H9 (cell line): ENCODE measurements around the gene FGF10. TPM values are rescaled to one million over a fixed set of nuclear protein-coding genes. Genes with fewer than 3 reads are reported as not detected.

ENCODE experiments used
- DNase-seq: peaks from one replicate; pipeline ENCODE4 v3.0.0-alpha.2; 2017
- H2AFZ ChIP-seq: one replicate; pipeline ENCODE4 v1.6.1; 2013; ENCODE audit warnings: mild to moderate bottlenecking, low read length, control low read depth, moderate library complexity
- H2AK5ac ChIP-seq: 2 replicates; pipeline ENCODE4 v1.6.1; 2013; ENCODE audit warnings: low read length, control low read depth, mixed read lengths; ENCODE audit not compliant: insufficient read length
- H2BK120ac ChIP-seq: one replicate; pipeline ENCODE4 v1.6.1; 2013; ENCODE audit warnings: low read depth, mild to moderate bottlenecking, low read length, control low read depth, inconsistent platforms; ENCODE audit not compliant: poor library complexity, severe bottlenecking
- H2BK12ac ChIP-seq: 2 replicates; pipeline ENCODE4 v1.6.1; 2013; ENCODE audit warnings: low read length, control low read depth, mixed read lengths, low read depth; ENCODE audit not compliant: insufficient read length
- H2BK15ac ChIP-seq: 2 replicates; pipeline ENCODE4 v1.6.1; 2013; ENCODE audit warnings: low read depth, low read length, control low read depth
- H2BK20ac ChIP-seq: one replicate; pipeline ENCODE4 v1.6.1; 2013; ENCODE audit warnings: low read depth, mild to moderate bottlenecking, low read length, control low read depth, inconsistent platforms; ENCODE audit not compliant: poor library complexity, severe bottlenecking
- H2BK5ac ChIP-seq: 2 replicates; pipeline ENCODE4 v1.6.1; 2013; ENCODE audit warnings: low read length, control low read depth, mixed read lengths; ENCODE audit not compliant: insufficient read length
- H3K14ac ChIP-seq: 2 replicates; pipeline ENCODE4 v1.6.1; 2013; ENCODE audit warnings: low read length, control low read depth; ENCODE audit not compliant: insufficient read depth
- H3K18ac ChIP-seq: 2 replicates; pipeline ENCODE4 v1.6.1; 2013; ENCODE audit warnings: low read depth, mild to moderate bottlenecking, mixed read lengths, low read length, control low read depth; ENCODE audit not compliant: insufficient read length
- H3K23ac ChIP-seq: 2 replicates; pipeline ENCODE4 v1.6.1; 2013; ENCODE audit warnings: low read length, control low read depth, mixed read lengths, low read depth; ENCODE audit not compliant: insufficient read length
- H3K23me2 ChIP-seq: 2 replicates; pipeline ENCODE4 v1.6.1; 2013; ENCODE audit warnings: low read depth, mild to moderate bottlenecking, mixed read lengths, low read length, control low read depth; ENCODE audit not compliant: insufficient read length, poor library complexity, severe bottlenecking
- H3K27ac ChIP-seq: 2 replicates; pipeline ENCODE4 v1.5.1; 2013; ENCODE audit warnings: low read length, control low read depth, mixed read lengths, low read depth; ENCODE audit not compliant: insufficient read length
- H3K27me3 ChIP-seq: 2 replicates; pipeline ENCODE4 v1.6.1; 2013; ENCODE audit warnings: low read length, control low read depth, inconsistent platforms; ENCODE audit not compliant: insufficient read depth
- H3K4ac ChIP-seq: 2 replicates; pipeline ENCODE4 v1.6.1; 2013; ENCODE audit warnings: low read depth, mild to moderate bottlenecking, control low read depth, inconsistent platforms, low read length, moderate library complexity
- H3K4me1 ChIP-seq: 2 replicates; pipeline ENCODE4 v1.6.1; 2013; ENCODE audit warnings: low read length, control low read depth, inconsistent platforms; ENCODE audit not compliant: insufficient read depth
- H3K4me2 ChIP-seq: 2 replicates; pipeline ENCODE4 v1.6.1; 2013; ENCODE audit warnings: low read length, control low read depth, mixed read lengths; ENCODE audit not compliant: insufficient read length, insufficient read depth
- H3K56ac ChIP-seq: 2 replicates; pipeline ENCODE4 v1.6.1; 2013; ENCODE audit warnings: low read depth, mild to moderate bottlenecking, mixed read lengths, low read length, control low read depth; ENCODE audit not compliant: insufficient read length
- H3K79me1 ChIP-seq: 2 replicates; pipeline ENCODE4 v1.6.1; 2013; ENCODE audit warnings: low read depth, mild to moderate bottlenecking, moderate library complexity, low read length, control low read depth, inconsistent platforms; ENCODE audit not compliant: insufficient read depth, poor library complexity, severe bottlenecking
- H3K79me2 ChIP-seq: 2 replicates; pipeline ENCODE4 v1.6.1; 2013; ENCODE audit warnings: low read length, control low read depth, inconsistent platforms; ENCODE audit not compliant: insufficient read depth
- H3K9ac ChIP-seq: 2 replicates; pipeline ENCODE4 v1.6.1; 2013; ENCODE audit warnings: low read length, control low read depth, mixed read lengths; ENCODE audit not compliant: insufficient read length; ENCODE audit errors: extremely low read depth
- H3K9me3 ChIP-seq: one replicate; pipeline ENCODE4 v1.6.1; 2013; ENCODE audit warnings: low read depth, low read length, inconsistent platforms; ENCODE audit not compliant: control insufficient read depth
- H3T11ph ChIP-seq: one replicate; pipeline ENCODE4 v1.6.1; 2013; ENCODE audit warnings: mild to moderate bottlenecking, low read length, control low read depth, inconsistent platforms
- H4K20me1 ChIP-seq: one replicate; pipeline ENCODE4 v1.6.1; 2013; ENCODE audit not compliant: control insufficient read depth, insufficient read length, insufficient read depth
- H4K5ac ChIP-seq: 2 replicates; pipeline ENCODE4 v1.6.1; 2013; ENCODE audit warnings: low read depth, mild to moderate bottlenecking, mixed read lengths, low read length, control low read depth; ENCODE audit not compliant: insufficient read length
- H4K8ac ChIP-seq: replicated peaks from 2 replicates; pipeline ENCODE4 v1.6.1; 2013; ENCODE audit warnings: low read length, control low read depth, mixed read lengths, low read depth; ENCODE audit not compliant: insufficient read length
- H4K91ac ChIP-seq: 2 replicates; pipeline ENCODE4 v1.6.1; 2013; ENCODE audit warnings: low read depth, mild to moderate bottlenecking, moderate library complexity, mixed read lengths, low read length, control low read depth; ENCODE audit not compliant: insufficient read length
- H3K27ac Mint-ChIP-seq, 3 experiments: 2 replicates in 2 of 3; 3 replicates in 1 of 3; pipeline ENCODE4 v1.8.0; 2020 to 2021; ENCODE audit warnings: mixed read lengths in 3 of 3, mild to moderate bottlenecking in 1 of 3, moderate library complexity in 1 of 3
- H3K27me3 Mint-ChIP-seq: 2 replicates; pipeline ENCODE4 v1.8.0; 2021; ENCODE audit warnings: low read depth, mild to moderate bottlenecking, moderate library complexity, mixed read lengths
- H3K36me3 Mint-ChIP-seq, 3 experiments: 2 replicates in 2 of 3; 3 replicates in 1 of 3; pipeline ENCODE4 v1.8.0; 2020 to 2021; ENCODE audit warnings: low read depth in 3 of 3, mixed read lengths in 3 of 3; ENCODE audit not compliant: insufficient read depth in 1 of 3
- H3K4me1 Mint-ChIP-seq, 2 experiments: 2 replicates each; pipeline ENCODE4 v1.8.0; 2020; ENCODE audit warnings: mixed read lengths in 2 of 2
- H3K4me3 Mint-ChIP-seq, 2 experiments: 2 replicates in 1 of 2; 3 replicates in 1 of 2; pipeline ENCODE4 v1.8.0; 2020 to 2021; ENCODE audit warnings: mild to moderate bottlenecking in 2 of 2, mixed read lengths in 2 of 2, moderate library complexity in 1 of 2
- H3K9me3 Mint-ChIP-seq, 2 experiments: 2 replicates in 1 of 2; 3 replicates in 1 of 2; pipeline ENCODE4 v1.8.0; 2020; ENCODE audit warnings: mild to moderate bottlenecking in 2 of 2, mixed read lengths in 2 of 2, moderate library complexity in 1 of 2
- CTCF ChIP-seq: fragments of 200-600 bp; sonication (generic); conservative IDR thresholded peaks from 3 replicates; pipeline ENCODE4 v1.8.0; 2021; ENCODE audit warnings: antibody characterized with exemption, mild to moderate bottlenecking
- WGBS: extraction: QIAGEN DNeasy Blood & Tissue Kit; methylation state at CpG from one replicate; pipeline ENCODE4 v1.1.7; 2013; ENCODE audit warnings: missing lambda C conversion rate, low lambda C conversion rate, mixed read lengths; ENCODE audit not compliant: insufficient read length; ENCODE audit errors: extremely low coverage; 5-methylcytosine and 5-hydroxymethylcytosine counted together
- total RNA-seq: library from RNA; stranded (reverse); gene quantifications from 2 replicates; pipeline ENCODE4 v1.2.1, GENCODE V29; 2021

The FGF10 gene
- total RNA-seq, 1 experiment from 2014 or later = not detected

- H4K91ac ChIP-seq = no peak overlapping the region
- no peak overlapping the region for H3K4me2 ChIP-seq
- H2BK5ac ChIP-seq = no peak overlapping the region
- H4K8ac ChIP-seq = no peak overlapping the region
- no peaks in the 10 kb centered on the region for H3K27me3 ChIP-seq
- no peak overlapping the region for H3K23ac ChIP-seq
- TF ChIP-seq CTCF = no peak
- no peaks in the 10 kb centered on the region for H3K4me1 ChIP-seq
- H3T11ph ChIP-seq = no peak overlapping the region
- no peak for DNase-seq
- H3K56ac ChIP-seq = no peak overlapping the region
- no peaks in the 10 kb centered on the region for H3K9me3 ChIP-seq
- H3K14ac ChIP-seq = no peak overlapping the region
- no peak overlapping the region for H2BK20ac ChIP-seq
- no peak overlapping the region for H2AK5ac ChIP-seq
- no peaks in the 10 kb centered on the region for H3K4me1 Mint-ChIP-seq
- no peak overlapping the region for H3K27ac Mint-ChIP-seq
- no peaks in the 10 kb centered on the region for H3K79me2 ChIP-seq
- no peak overlapping the region for H3K18ac ChIP-seq
- peaks cover 0 to 4% of the 10 kb centered on the region in 2 experiments; a peak in 3 of 5 replicates for H3K9me3 Mint-ChIP-seq
- no peaks in the 10 kb centered on the region for H3K79me1 ChIP-seq
- H3K4ac ChIP-seq = no peak overlapping the region
- no peaks in the 10 kb centered on the region for H3K27me3 Mint-ChIP-seq
- H2BK120ac ChIP-seq = no peak overlapping the region
- no peak overlapping the region for H4K5ac ChIP-seq
- H2BK15ac ChIP-seq = no peak overlapping the region
- no peak overlapping the region for H3K4me3 Mint-ChIP-seq
- peaks cover 0 to 4% (median 0%) of the 10 kb centered on the region in 3 experiments; a peak in 1 of 7 replicates for H3K36me3 Mint-ChIP-seq
- H3K9ac ChIP-seq = no peak overlapping the region
- H3K23me2 ChIP-seq = no peaks in the 10 kb centered on the region
- H3K27ac ChIP-seq = no peak overlapping the region
- no peaks in the 10 kb centered on the region for H4K20me1 ChIP-seq
- WGBS = no CpG with 5 or more reads among the region's 4 CpGs
- H2AFZ ChIP-seq = no peak overlapping the region
- no peak overlapping the region for H2BK12ac ChIP-seq
These were observed 12.4 kb upstream of the FGF10 start for GRCh38 chr5:44401611-44402010.
